ENCODE measurements around the gene CEACAM6.
"Not testable (repeated sequence)": the region's sequence is repeated elsewhere in the genome, so short reads cannot be mapped to it uniquely, and the experiment has no call there.

Gene CEACAM6

GRCh38 chr19:41748012-41748411 is 7.3 kb upstream of the CEACAM6 start:
- DNase-seq (ENCODE audit: low read depth), result no peak

DNA sequence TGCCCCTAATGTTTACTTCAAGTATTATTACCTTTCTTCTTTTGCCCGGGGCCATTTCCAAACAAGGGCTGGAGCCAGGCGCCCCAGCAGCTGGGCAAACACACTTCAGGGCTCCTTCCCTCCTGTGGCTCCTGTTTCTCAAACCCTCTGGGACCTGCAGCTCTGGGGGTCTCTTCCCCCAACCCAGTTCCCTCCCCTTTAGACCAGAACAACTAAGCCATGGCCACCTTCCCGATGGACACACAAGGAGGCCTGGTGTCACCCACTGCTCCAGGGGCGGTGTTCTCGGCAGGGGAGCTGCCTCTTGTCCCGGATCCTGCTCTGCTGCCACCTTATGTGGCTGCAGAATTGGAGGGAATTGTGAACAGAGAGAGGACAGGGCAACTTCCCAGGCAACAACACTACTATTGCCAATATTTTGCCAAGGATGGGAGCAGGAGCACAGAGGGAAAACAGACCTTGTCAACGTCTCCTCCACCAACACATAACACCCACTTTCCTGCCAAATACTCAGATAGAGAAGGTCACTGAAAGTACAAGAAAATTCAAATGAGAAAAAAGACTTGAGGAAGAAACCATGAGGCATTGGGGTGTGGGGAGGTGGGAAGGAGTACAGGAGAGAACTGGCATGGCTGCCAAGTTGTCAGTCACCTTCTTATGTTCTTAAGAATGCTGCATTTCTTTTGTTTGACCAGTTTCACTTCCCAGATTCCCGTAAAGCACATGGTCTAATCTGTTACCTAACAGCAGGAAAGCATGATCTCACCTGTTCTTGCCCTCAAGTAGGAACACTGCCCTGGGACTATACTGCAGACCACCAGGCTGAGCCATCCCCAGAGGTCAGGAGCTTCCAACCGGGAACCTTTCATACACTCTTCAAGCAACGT is 4.8 kb upstream of the CEACAM6 start:
- not testable (repeated sequence) for DNase-seq (ENCODE audit: low read depth)

GRCh38 chr19:41753159-41753558 is 2.2 kb upstream of the CEACAM6 start:
- DNase-seq (ENCODE audit: low read depth), result peak; percentile 64

- DNase-seq (ENCODE audit: low read depth), result peak; percentile 64
Measured at GRCh38 chr19:41753936-41754529, 1.3 kb upstream of the CEACAM6 start.

GRCh38 chr19:41758846-41759245 is 3.5 kb downstream of the CEACAM6 start:
- DNase-seq (ENCODE audit: low read depth), result no peak

GRCh38 chr19:41767115-41767514 is 11.8 kb downstream of the CEACAM6 start:
- DNase-seq (ENCODE audit: low read depth), result no peak

DNA sequence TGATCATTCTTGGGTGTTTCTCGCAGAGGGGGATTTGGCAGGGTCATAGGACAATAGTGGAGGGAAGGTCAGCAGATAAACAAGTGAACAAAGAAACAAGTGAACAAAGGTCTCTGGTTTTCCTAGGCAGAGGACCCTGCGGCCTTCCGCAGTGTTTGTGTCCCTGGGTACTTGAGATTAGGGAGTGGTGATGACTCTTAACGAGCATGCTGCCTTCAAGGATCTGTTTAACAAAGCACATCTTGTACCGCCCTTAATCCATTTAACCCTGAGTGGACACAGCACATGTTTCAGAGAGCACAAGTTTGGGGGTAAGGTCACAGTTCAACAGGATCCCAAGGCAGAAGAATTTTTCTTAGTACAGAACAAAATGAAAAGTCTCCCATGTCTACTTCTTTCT is 12.8 kb downstream of the CEACAM6 start:
- not testable (repeated sequence) for DNase-seq (ENCODE audit: low read depth)

GRCh38 chr19:41769608-41770007 is 14.3 kb downstream of the CEACAM6 start:
- no peak for DNase-seq (ENCODE audit: low read depth)

DNA sequence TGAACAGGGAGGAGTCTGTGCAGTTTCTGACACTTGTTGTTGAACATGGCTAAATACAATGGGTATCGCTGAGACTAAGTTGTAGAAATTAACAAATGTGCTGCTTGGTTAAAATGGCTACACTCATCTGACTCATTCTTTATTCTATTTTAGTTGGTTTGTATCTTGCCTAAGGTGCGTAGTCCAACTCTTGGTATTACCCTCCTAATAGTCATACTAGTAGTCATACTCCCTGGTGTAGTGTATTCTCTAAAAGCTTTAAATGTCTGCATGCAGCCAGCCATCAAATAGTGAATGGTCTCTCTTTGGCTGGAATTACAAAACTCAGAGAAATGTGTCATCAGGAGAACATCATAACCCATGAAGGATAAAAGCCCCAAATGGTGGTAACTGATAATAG is 16.1 kb downstream of the CEACAM6 start:
- DNase-seq (ENCODE audit: low read depth), result no peak

DNA sequence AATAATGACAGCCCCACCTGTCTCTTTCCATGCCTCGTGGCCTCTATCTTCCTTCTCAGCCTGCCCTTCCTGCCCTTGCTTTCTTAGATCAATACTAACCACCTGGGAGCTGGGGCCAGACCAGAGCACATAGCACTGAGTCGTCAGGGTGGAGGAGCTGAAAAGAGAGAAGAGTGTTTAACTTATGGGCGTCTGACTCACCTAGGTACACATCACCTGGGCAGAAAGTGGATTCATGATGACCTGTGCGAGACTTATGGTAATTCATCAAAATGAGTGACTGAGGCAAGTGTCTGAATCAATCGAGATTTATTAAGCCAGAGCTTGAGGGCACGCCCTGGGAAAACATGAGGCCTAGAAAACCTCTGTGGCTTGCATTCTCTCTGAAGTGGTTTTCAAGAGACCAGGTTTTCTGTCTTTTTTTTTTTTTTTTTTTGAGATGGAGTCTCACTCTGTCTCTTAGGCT is 19.2 kb downstream of the CEACAM6 start:
- DNase-seq (ENCODE audit: low read depth), result peak; percentile 34

- DNase-seq (ENCODE audit: low read depth), result no peak
Measured at GRCh38 chr19:41776700-41777099, 21.4 kb downstream of the CEACAM6 start.

- DNase-seq (ENCODE audit: low read depth), result no peak
Measured at GRCh38 chr19:41783612-41784011, 28.3 kb downstream of the CEACAM6 start.

- no peak for DNase-seq (ENCODE audit: low read depth)
Measured at GRCh38 chr19:41784312-41784711, 29.0 kb downstream of the CEACAM6 start.

- no peak for DNase-seq (ENCODE audit: low read depth)
Measured at GRCh38 chr19:41784743-41785142, 29.4 kb downstream of the CEACAM6 start.

DNA sequence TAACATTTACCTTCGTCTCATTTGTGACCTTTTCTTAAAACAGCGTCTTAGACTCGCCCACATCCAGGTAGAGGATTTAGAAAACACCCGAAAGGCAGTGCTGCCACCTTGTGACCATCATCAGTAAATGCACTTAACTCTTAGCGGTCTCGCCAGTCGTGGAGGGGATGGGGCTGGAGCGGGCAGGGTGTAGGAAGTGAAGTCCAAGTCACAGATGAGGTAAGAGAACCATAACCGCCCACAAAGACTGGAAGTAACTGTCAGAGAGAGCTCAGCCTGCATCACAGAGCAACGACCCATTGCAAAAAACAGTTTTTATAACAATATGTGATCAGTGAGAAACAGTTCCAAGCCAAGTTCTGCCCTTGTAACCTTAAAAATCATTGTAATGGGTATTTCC is 30.3 kb downstream of the CEACAM6 start:
- DNase-seq (ENCODE audit: low read depth), result peak; percentile 60

GRCh38 chr19:41787055-41787454 is 31.7 kb downstream of the CEACAM6 start:
- no peak for DNase-seq (ENCODE audit: low read depth)

GRCh38 chr19:41788518-41788917 is 33.2 kb downstream of the CEACAM6 start:
- not testable (repeated sequence) for DNase-seq (ENCODE audit: low read depth)

DNA sequence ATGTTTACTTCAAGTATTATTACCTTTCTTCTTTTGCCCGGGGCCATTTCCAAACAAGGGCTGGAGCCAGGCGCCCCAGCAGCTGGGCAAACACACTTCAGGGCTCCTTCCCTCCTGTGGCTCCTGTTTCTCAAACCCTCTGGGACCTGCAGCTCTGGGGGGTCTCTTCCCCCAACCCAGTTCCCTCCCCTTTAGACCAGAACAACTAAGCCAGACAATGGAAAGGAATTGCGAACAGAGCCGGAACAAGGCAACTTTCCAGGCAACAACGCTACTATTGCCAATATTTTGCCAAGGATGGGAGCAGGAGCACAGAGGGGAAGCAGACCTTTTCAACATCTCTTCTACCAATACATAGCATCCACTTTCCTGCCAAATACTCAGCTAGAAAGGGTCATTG is 33.7 kb downstream of the CEACAM6 start:
- not testable (repeated sequence) for DNase-seq (ENCODE audit: low read depth)

DNA sequence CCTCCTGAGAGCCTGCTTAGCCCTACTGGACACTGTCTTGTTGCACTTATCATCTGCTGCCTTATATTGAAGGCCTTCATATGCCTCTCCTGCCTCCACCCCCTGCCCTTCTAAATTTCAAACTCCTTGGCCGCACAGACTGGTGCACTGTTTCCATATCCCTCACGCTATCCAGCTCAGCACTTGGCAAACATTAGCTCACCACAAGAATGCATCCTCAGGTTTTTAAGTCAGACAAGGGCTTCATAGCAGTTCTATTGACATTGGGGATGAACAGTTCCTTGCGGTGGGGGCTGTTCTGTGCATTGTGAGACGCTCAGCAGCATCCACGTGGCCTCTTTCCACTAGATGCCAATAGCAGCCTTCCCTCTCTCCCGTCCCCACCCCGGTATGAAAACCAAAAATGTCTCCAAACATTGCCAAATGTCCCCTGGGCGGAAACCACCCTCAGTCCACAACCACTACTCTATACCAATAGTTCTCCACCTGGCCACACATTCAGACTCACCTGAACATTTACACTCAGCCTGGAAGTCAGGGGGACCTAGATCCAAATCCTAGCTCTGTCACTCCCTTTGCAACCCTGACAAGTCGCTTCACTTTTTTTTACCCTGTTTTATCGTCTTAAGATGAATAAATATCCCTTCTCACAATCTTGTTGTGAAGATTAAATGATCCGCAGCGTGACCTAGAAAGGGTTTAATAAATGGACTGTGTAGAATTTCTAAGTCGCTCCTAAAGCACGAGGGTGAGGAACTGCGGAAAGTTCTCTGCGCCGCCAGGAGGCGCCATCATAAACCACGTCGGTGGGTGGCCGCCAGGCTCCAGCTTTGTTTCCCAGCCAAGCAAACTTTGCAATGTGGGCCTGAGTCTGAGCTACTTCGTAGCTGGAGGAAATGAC is 37.4 kb downstream of the CEACAM6 start:
- peak; percentile 35 for DNase-seq (ENCODE audit: low read depth)

DNA sequence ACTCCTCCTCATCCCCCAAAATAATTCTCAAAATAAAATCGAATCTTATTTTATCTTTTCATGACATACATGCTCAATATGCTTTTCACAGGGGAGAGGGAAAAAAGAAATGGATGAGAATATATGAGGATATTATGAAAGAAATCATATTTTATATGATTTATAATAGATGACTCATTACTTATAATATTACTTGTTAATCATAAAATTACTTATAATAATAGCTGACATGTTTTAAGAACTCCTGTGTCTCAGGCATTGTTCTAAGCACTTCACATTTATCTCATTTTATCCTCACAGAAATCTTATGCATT is 38.0 kb downstream of the CEACAM6 start:
- DNase-seq (ENCODE audit: low read depth), result no peak

DNA sequence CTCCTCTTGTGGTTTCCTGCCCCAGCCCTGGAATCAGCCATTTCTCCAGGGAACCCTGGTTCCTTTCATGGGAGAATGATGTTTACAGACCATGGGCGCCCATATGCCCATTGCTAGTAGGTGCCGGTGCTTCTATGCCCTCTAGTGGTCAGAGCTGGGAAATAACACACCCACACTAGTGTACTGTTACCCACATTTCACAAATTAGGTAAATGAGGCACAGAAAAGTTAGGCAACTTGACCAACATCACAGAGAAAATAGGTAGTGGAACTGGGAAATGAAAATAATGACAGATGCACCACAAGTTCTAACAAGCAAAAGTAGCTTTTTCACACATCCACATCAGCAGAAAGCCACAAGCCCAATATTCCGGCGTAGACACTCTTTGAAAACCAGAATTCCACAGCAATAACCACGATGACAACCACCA is 39.7 kb downstream of the CEACAM6 start:
- peak; percentile 59 for DNase-seq (ENCODE audit: low read depth)

- no peak for DNase-seq (ENCODE audit: low read depth)
Measured at GRCh38 chr19:41796362-41796761, 41.0 kb downstream of the CEACAM6 start, which contains the start of gene CEACAM3. Gene CEACAM3 (plus strand): TSS chr19:41796587. CDS start chr19:41796678, 91 bp downstream.
